Measurements from ENCODE around the gene HSBP1. TPM values are rescaled to one million over a fixed set of nuclear protein-coding genes. Genes with fewer than 3 reads are reported as not detected.

The HSBP1 gene
- polyA plus RNA-seq, 2 of the 4 experiments (the other 2 are of a cell fraction), result 190 to 280 TPM

- H3K4me1 ChIP-seq, result peaks cover 7% of the 10 kb centered on the region; the same call in 2 of the 3 replicates
- DNase-seq (ENCODE audit: low read depth in 1 of 2, low spot score in 1 of 2), result peak; percentile 31 to 38
- POLR2A ChIA-PET, result no interaction called here
- H3K9me3 ChIP-seq, result no peaks in the 10 kb centered on the region
- TF ChIP-seq TP53 (CRISPR knock-in tag; IDR thresholded peaks at IDR 0.05), result no peak
- TF ChIP-seq NFE2L2 (conservative IDR thresholded peaks at IDR 0.05; ENCODE audit: low read length), result peak; percentile 89
- TF ChIP-seq KDM5A (IDR thresholded peaks at IDR 0.05), result no peak
- peak; percentile 92 for TF ChIP-seq MAFK (IDR thresholded peaks at IDR 0.05; ENCODE audit: partially characterized antibody)
- TF ChIP-seq CBX2 (IDR thresholded peaks at IDR 0.05; ENCODE audit: borderline replicate concordance, low read depth), result no peak
- TF ChIP-seq FOSL2 (IDR thresholded peaks at IDR 0.05), result no peak
- TF ChIP-seq FOSL2 (CRISPR knock-in tag; IDR thresholded peaks at IDR 0.05), result no peak
- no peak for TF ChIP-seq JUN (IDR thresholded peaks at IDR 0.05)
- no peak for TF ChIP-seq SMC3 (IDR thresholded peaks at IDR 0.05)
- WGBS (ENCODE audit: missing lambda C conversion rate), result 71% methylated on average over 10 of the region's 10 CpGs
- H3K4me3 ChIP-seq, result no peak overlapping the region
- ATAC-seq, result no peak
- peak overlapping the region; percentile 27; the same call in 1 of the 3 replicates for H3K4me2 ChIP-seq
- CTCF ChIA-PET, result interaction anchor here (1.3 to 1.6 kb wide), 2 partner anchors 10 to 11 kb away, joined by 3 to 4 read pairs; no protein-coding TSS in a partner anchor
- FAIRE-seq, result no peak
- peak overlapping the region; percentile 48 to 53 for H3K27ac ChIP-seq
Observed at GRCh38 chr16:83835586-83836566, 28.1 kb downstream of the HSBP1 start.

- Histone ChIP-seq H3K4me1 (peaks cover 7% of the 10 kb centered on the region; the same call in 2 of the 3 replicates), H3K4me3 (no peak overlapping the region), H3K27ac (no peak overlapping the region), H3K4me2 (no peak overlapping the region), H3K9me3 (no peaks in the 10 kb centered on the region)
- DNase-seq (ENCODE audit: low read depth in 1 of 2, low spot score in 1 of 2) (no peak), ATAC-seq (no peak), FAIRE-seq (no peak)
- ChIA-PET POLR2A (no interaction called here), CTCF (interaction anchor here (1.3 to 1.5 kb wide), 2 partner anchors 11 to 12 kb away, joined by 4 to 8 read pairs; no protein-coding TSS in a partner anchor)
- WGBS (ENCODE audit: missing lambda C conversion rate), result 63% methylated on average over 4 of the region's 4 CpGs
- no peak for TF ChIP-seq MAX (IDR thresholded peaks at IDR 0.05)
- no peak for TF ChIP-seq PHF8 (IDR thresholded peaks at IDR 0.05; ENCODE audit: borderline replicate concordance, low read depth)
- TF ChIP-seq CHD4 (IDR thresholded peaks at IDR 0.05; ENCODE audit: borderline replicate concordance), result no peak
- no peak for TF ChIP-seq EP300 (IDR thresholded peaks at IDR 0.05)
- no peak for TF ChIP-seq RAD21 (conservative IDR thresholded peaks at IDR 0.05 in 1 of 2, IDR thresholded peaks at IDR 0.05 in 1 of 2)
- no peak for TF ChIP-seq JUNB (IDR thresholded peaks at IDR 0.05)
- TF ChIP-seq HOXB5 (CRISPR knock-in tag; IDR thresholded peaks at IDR 0.05), result no peak
- TF ChIP-seq CEBPB (IDR thresholded peaks at IDR 0.05), result no peak
- no peak for TF ChIP-seq ATOH8 (CRISPR knock-in tag; IDR thresholded peaks at IDR 0.05; ENCODE audit: low read depth)
- TF ChIP-seq RCOR1 (IDR thresholded peaks at IDR 0.05; ENCODE audit: low read depth, low read length), result no peak
- TF ChIP-seq E2F6 (IDR thresholded peaks at IDR 0.05; ENCODE audit: borderline replicate concordance, low read depth), result no peak
- no peak for TF ChIP-seq CHD2 (IDR thresholded peaks at IDR 0.05; ENCODE audit: low read length, partially characterized antibody)
- TF ChIP-seq ZSCAN20 (CRISPR knock-in tag; IDR thresholded peaks at IDR 0.05), result no peak
- no peak for TF ChIP-seq ZNF302 (CRISPR knock-in tag; IDR thresholded peaks at IDR 0.05)
Observed at GRCh38 chr16:83837566-83837965, 29.8 kb downstream of the HSBP1 start.
